NCI-H524 treated with DMSO at 0.1 percent for 48 hours (cell line): Measurements from ENCODE around the gene FANCG.

Experiments
- DNase-seq: peaks from one replicate; lab custom pipeline; 2025; lab: John Stamatoyannopoulos, UW

The FANCG gene

GRCh38 chr9:35103660-35104191 lies 24.0 kb upstream of the FANCG start:
- DNase-seq, result no peak

GRCh38 chr9:35102769-35103659 lies 23.3 kb upstream of the FANCG start, which contains the start of gene STOML2:
Gene STOML2 (minus strand): TSS chr9:35103131. CDS start chr9:35103094, 37 bp downstream.
- DNase-seq, result peak; percentile 86

- DNase-seq, result no peak
Observed at GRCh38 chr9:35102465-35102768, 22.7 kb upstream of the FANCG start.

GRCh38 chr9:35097573-35097972 lies 17.8 kb upstream of the FANCG start:
- DNase-seq, result no peak

- peak; percentile 36 for DNase-seq
Observed at GRCh38 chr9:35096035-35096849, 16.5 kb upstream of the FANCG start, which contains the start of gene PIGO. Gene PIGO (minus strand): TSS chr9:35096591. CDS start chr9:35095565, 1,026 bp downstream.

- DNase-seq, result no peak
Observed at GRCh38 chr9:35091536-35091935, 11.8 kb upstream of the FANCG start.

GRCh38 chr9:35089434-35089833 lies 9.7 kb upstream of the FANCG start:
- DNase-seq, result no peak

GRCh38 chr9:35085078-35085477 lies 5.3 kb upstream of the FANCG start:
- no peak for DNase-seq

- DNase-seq, result no peak
Observed at GRCh38 chr9:35079041-35079425, 709 bp downstream of the FANCG start.

- DNase-seq, result no peak
Observed at GRCh38 chr9:35078066-35078465, 1.7 kb downstream of the FANCG start.

- DNase-seq, result no peak
Observed at GRCh38 chr9:35076848-35077247, 2.9 kb downstream of the FANCG start.

GRCh38 chr9:35075358-35075757 lies 4.4 kb downstream of the FANCG start:
- DNase-seq, result no peak

- no peak for DNase-seq
Observed at GRCh38 chr9:35074791-35075190, 5.0 kb downstream of the FANCG start.

- DNase-seq, result no peak
Observed at GRCh38 chr9:35074141-35074540, 5.6 kb downstream of the FANCG start.

- DNase-seq, result no peak
Observed at GRCh38 chr9:35073279-35073612, 6.5 kb downstream of the FANCG start.

- peak; percentile 95 for DNase-seq
Observed at GRCh38 chr9:35072461-35073278, 7.1 kb downstream of the FANCG start, which contains the start of gene VCP. Gene VCP (minus strand): TSS chr9:35072625. CDS start chr9:35072353, 272 bp downstream.

GRCh38 chr9:35071814-35072460 lies 7.8 kb downstream of the FANCG start:
- no peak for DNase-seq

- DNase-seq, result no peak
Observed at GRCh38 chr9:35070823-35071813, 8.6 kb downstream of the FANCG start.

- DNase-seq, result no peak
Observed at GRCh38 chr9:35069020-35069419, 10.7 kb downstream of the FANCG start.

- DNase-seq, result no peak
Observed at GRCh38 chr9:35067056-35067455, 12.7 kb downstream of the FANCG start.
